LNCaP clone FGC (cell line): ENCODE results near the gene KLHL29.

Experiments used
- DNase-seq: peaks from one replicate; pipeline ENCODE4 v3.0.0-alpha.2; 2011; ENCODE audit warnings: low read depth
- H3K4me3 ChIP-seq: 2 replicates; pipeline ENCODE4 v1.5.1; 2011; ENCODE audit warnings: mild to moderate bottlenecking, low read depth, low read length, control low read depth
- CTCF ChIP-seq: IDR thresholded peaks from 2 replicates; pipeline ENCODE4 v1.5.1; 2012; ENCODE audit warnings: mild to moderate bottlenecking; ENCODE audit not compliant: control insufficient read depth, insufficient read depth; ENCODE audit errors: extremely low read depth

KLHL29 gene

GRCh38 chr2:23510471-23510870, 125.5 kb downstream of the KLHL29 start:
- no peak for TF ChIP-seq CTCF
- no peak for DNase-seq
- no peak overlapping the region for H3K4me3 ChIP-seq

DNA sequence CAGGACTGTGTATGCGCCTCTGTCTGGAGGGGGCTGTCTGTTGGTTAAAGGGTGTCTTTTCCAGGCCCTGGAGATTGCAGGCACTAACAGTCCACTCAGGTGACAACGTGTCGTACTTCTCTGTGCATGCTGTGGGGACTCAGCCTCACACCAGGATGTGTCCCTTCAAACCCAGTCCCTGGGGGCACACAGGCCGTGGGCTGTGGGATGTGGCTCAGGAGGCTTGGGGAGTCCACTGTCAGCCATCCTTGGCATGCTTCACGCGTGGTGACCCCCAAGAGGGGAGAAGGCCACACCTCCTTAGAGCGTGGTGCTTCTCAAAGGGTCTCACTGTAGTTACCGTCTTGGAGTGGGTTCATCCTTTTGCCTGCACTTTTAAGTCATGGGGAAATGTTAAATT, 127.8 kb downstream of the KLHL29 start:
- no peak overlapping the region for H3K4me3 ChIP-seq
- TF ChIP-seq CTCF = no peak
- no peak for DNase-seq

DNA sequence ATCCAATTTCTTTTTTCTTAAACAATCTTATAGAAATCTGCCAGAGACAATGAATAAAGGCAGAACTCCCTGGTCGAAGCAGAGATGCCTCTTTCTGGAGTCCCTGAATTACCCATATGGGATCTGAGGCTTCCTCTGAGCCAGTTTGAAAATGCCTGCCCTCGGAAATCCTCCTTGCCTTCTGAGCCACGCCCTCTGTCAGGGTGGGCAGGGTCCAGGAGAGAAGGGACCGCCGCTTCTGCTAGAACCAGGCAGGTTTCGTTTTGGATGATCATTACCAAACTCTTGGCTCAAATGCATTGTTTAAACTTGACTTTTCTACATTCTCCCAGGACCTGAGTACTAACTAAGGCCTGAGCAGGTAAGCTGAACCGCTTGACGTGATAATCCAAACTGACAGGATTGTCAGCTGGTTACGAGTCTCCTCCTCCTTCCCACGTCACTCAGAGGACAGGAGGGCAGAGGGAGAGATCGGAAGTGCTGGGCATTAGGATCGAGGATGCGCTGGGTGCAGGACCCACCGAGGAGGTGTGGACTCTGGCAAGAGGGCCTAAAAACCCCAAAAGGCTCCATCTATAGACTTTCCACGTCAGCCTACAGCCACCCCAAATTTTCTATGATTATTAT, 128.4 kb downstream of the KLHL29 start:
- TF ChIP-seq CTCF = no peak
- no peak overlapping the region for H3K4me3 ChIP-seq
- DNase-seq = no peak

DNA sequence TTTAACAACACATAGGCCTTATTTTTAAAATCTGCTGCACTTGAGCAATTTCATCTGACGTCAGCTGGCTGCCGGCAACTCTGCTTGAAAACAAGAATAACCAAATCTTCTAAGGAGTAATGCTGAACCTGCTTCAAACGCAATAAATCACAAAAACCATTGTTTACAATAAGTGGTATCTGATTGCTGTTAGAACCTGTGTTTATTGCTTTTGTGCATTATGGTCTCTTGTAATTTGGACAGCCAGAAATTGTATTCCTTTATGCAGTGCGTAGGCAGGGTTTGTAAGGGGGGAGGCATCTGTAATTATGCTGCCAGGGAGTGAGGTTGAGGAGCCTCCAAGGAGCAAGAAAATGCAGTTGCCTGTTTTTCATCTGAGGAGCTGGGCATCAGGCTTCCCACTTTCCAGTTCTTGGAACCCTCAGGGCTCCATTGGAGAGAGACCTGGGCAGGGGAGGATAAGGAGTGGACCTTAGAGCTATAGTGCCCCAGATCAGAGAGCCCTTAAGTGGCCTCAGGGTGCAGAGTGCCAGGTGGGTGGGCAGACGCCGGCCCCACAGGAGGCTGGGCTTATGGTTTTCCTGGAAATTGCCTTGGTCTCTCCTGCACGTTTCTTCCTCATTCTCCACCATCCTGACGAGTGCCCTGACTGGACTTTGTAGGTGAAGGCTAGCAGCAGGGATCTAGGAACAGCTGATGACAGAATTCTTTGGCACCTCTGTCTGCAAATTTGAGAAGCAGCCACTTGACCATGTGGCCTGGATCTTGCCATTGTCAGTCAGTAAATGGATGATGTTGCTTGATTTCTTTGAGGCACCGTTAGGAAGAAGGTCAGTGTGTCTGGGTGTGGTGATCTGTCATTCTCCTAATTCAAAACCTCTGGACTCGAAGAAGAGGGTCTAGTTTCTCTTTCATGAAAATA, 129.2 kb downstream of the KLHL29 start:
- no peak for DNase-seq
- TF ChIP-seq CTCF = no peak
- H3K4me3 ChIP-seq = no peak overlapping the region

DNA sequence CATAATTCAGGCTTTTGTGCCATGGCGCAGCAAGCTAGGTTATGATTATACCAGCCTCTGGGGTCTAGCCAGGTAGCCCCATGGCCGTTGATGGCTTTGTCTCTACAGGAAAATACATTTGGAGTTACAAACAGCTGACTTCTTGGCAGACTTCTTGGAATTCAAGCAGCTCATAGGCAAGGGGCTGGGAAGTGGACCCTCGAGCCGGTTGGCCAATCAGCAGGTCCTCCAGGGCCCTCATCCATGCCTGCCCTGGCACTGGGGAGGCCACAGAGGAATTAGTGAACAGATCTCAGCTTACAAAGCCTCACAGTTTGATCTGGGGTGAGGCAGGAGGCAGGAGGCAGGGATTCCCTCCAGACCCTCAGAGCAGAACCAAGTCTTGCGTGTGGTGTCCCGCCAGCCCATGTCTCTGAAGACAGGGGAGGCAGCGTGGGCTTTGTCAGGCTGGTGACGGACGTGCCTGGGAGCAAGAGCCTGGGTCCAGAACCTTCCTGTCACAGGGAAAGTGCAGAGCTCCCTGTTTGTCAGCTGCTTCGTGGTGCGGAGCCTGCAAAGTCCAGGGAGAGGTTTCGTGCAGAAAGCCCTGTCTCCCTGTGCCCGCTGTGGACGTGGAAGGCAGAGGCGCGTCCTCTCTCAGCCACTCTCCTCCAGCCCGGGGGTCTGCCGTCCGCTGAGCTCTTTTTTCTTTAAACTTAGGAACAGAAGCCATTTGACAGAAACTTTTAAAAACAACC, 131.7 kb downstream of the KLHL29 start:
- no peak for DNase-seq
- TF ChIP-seq CTCF = no peak
- no peak overlapping the region for H3K4me3 ChIP-seq

DNA sequence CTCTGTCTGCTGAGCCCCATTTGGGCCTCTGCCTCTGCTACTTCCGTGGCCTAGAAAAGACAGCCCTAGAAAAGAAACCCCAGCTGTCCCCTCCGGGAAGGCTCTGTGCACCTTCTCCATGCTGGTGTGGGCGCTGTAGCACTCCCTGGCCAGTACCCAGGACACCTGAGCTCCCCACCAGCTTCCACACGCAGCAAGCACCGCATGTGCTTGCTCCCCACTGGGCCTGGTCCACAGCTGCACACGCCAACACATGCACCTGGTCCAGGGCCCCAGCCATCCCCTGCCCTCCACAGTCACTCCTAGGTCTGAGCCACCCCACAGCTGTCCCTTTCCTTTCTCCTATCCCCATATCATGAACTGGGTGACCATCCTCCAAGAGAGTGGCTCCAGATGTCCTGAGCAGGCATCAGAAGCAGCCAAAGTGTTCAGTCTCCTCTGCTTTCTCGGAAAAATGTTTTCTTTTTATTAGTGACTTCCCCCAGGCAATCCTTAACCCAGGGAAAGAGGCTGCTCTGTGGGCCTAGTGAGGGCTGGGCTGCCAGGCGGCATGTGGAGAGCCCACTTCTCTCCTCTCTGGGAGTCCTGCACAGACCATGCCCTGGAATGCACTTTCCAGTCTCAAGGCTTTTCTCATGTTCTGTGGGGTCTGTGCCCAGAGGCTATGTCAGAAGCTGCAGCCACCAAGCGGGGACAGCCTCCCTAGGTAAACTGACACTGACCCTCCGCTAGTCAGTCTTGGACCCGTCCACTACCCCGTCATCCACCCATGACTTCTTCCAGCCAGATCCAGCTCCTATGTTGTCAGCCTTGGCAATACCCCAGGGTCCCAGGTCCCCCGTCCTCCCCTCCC, 133.7 kb downstream of the KLHL29 start:
- no peak for TF ChIP-seq CTCF
- H3K4me3 ChIP-seq = no peak overlapping the region
- no peak for DNase-seq
